NAMALWA (cell line): ENCODE data around the gene SUSD4.

ENCODE experiments used
- DNase-seq: peaks from one replicate; pipeline ENCODE4 v3.0.0-alpha.2; 2015; ENCODE audit warnings: low spot score

The SUSD4 gene

GRCh38 chr1:223180731-223181321 is 183.2 kb downstream of the SUSD4 start:
- no peak for DNase-seq

- DNase-seq, result no peak
Observed at GRCh38 chr1:223179786-223180185, 184.2 kb downstream of the SUSD4 start.

GRCh38 chr1:223179280-223179679 is 184.7 kb downstream of the SUSD4 start:
- DNase-seq, result no peak

GRCh38 chr1:223177681-223178080 is 186.3 kb downstream of the SUSD4 start:
- no peak for DNase-seq

- DNase-seq, result no peak
Observed at GRCh38 chr1:223176437-223176836, 187.5 kb downstream of the SUSD4 start.

- no peak for DNase-seq
Observed at GRCh38 chr1:223175633-223176032, 188.3 kb downstream of the SUSD4 start.

- no peak for DNase-seq
Observed at GRCh38 chr1:223175032-223175431, 188.9 kb downstream of the SUSD4 start.
